ENCODE results near the gene STARD13. TPM values are rescaled to one million over a fixed set of nuclear protein-coding genes. Genes with fewer than 3 reads are reported as not detected.

The STARD13 gene
- total RNA-seq, 1 donor from 2014 or later: 2.3 TPM

DNA sequence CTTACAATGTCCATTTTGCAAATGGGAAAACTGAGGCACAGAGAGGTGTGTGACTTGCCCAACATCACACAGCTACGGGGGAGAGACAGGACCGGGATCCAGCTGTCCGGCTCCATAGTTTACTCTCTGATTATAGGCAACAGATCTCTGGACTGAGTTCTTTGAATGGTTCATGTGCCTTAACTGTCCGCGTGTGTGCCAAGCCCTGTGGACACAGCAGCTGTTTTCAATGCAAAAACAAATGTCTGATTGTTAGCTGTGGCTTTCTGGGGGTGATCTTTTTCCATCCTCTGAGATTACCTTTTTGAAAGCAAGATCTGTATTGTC lies 175.2 kb downstream of the STARD13 start:
- no peak for ATAC-seq

DNA sequence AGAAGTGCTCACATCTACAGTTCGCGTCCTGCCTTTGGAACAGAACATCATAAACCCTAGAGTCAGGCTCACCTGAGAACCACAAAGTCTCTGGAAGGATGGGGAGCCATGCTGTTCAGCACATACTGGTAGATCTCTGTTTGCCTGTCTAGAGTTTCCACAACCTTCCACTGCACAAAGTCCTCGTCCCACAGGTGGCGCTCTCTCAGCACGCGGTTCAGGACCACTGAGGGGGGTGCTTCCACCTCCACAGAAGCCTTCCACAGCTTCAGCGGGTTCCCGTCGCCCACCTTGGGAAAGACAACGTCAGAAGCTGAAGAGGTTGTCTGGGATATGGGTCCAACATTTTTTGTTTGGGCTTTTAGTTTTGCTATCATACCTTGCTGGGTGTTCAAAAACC lies 175.8 kb downstream of the STARD13 start:
- no peak for ATAC-seq

DNA sequence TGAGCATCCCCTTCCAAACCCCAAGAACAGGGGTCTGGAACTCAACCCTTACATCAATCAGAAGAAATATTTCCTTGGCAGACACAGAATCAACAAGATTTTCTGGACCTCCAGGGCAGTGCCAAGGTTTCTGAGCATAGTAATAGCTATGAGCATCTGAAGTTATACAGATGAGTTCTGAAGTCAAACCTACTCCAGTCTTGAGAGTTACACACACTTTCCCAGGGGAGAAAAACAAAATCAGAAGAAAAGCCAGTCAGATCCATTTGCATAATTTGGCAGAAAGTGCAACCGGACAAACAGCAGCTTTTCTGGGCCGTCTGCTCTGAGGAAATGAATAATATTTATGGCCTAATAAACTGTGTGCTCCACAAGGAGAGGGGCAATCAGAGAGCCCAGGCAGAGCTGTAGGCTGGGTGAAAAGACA lies 176.3 kb downstream of the STARD13 start:
- no peak for ATAC-seq

DNA sequence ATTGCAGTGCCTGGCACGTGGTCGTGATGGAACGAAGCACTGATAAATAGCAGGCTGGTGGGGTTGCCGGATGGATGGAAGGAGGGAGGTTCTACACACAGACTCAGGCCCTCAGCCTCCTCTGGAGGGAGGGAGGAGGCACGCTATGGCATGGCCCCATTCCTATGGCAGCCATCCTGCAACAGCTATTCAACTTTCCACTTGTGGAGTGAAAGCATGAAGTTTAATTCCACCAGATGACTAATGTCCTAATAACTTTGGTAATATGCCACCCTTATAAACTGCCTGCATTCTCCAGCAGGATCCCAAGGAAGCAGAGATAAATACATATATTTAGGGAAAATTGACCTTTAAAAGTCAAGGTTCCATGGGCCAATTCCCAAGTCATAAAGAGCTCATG lies 176.9 kb downstream of the STARD13 start:
- no peak for ATAC-seq

DNA sequence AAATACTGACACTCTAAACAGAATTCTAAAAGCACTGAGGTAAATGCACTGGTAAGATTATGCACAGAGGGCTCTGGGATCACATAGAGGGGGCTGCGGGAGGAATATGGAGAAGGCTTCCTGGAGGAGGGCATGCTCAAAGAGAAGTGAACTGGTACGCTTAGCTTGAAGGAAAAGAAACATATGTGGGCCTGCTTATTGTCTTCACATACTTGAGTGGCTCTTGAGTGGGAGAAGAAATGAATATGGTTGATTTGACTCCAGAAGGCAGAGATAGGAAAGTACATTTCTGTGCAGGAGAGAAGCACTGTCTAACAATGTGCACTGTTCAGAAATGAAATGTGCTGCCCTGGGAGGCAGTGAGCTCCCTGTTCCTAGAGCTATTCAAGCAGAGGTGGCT lies 178.2 kb downstream of the STARD13 start:
- no peak for ATAC-seq

DNA sequence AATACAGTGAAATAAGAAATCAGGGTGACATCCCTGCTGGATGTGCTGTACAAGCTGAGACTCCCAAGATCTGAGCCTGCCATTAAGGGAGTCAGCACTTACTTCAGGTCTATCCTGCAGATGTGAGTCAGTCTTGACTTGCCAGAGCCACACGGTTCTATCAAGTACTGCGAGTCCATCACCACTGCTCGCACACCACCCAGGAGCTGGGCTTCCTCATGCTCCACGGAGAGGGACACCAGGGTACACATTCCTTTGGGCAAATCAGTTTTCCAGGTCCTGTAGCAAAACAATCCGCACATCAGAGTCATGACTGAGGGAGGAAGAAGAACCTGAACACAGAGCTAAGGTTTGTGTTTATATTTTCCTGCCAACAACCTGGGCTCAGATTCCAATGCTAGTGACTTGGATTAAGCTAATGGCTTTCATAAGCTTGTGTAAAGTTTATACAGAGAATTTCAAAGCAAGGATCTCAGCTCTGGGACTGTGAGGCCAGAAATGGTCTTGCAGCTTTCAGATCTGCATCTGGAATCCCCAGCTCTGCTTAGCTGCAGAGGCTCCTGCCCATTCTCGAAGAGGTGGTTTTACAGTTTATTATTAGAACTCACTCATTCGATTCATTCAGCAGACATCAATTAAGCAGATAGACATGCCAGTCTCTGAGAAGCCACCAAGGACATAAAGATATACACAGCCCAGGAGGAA lies 178.7 kb downstream of the STARD13 start:
- no peak for ATAC-seq

DNA sequence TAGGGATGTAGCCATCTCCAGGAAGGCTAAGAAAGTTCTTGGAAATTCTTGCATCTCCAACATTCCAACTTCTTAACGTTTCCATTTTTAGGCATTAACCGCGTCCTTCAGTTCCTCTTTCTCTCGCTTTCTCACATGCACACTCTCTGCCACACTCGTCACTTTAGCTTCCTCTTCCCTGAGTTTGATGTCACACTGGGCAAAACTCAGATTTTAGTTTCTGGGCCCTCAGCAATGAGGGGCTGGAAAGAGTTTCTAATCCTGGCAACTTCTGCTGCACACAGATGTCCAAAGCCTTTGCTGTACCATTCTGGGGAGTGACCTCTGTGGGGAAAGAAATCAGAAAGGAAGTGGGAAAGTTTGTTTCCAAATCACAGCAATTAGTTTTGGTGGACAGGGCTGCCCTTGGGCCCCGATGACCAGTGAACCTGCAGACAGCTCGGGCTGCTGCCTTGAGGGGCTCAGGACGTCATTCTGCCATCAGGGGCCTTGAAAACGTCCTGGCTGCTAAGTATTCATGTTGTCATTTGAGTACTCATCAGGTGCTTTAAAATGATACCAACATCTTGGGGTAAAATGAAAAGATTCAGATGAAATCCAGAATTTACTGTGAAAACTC lies 180.1 kb downstream of the STARD13 start:
- ATAC-seq: no peak

DNA sequence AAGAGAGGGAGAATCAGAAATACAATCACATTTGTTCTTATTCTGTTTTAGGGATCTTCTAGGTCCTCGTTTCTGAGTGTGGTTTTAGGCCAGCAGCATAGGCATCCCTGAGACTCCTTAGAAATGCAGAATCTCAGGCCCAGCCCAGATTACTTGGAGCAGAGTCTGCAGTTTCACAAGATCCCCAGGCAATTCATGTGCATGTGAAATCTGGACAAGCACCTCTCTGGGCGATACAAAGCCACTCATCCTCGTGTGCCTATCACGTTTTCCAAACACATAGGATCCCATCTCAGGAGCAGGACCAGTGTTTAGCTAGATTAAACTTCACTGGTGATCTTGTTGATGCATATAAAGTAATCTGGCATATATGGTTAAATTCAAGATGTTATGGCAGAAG lies 182.1 kb downstream of the STARD13 start:
- no peak for ATAC-seq

DNA sequence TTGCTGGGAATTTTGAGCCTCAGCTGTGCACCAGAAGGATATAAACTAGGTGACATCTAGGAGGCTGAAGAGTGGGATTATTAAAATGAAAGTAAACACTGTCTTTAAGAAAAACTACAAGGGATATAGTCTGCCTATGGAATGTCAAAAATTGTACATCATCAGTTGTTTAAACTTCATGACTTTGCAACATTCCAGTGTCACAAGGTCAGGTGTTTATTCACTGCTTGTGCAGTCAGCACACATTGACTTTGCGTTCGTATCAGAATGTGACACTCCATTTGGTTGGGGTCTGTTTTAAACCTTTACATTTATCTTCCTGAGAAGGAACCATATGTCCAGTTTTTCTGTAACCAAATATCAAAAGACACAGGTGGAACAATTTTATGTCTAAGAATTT lies 183.7 kb downstream of the STARD13 start:
- ATAC-seq: no peak

DNA sequence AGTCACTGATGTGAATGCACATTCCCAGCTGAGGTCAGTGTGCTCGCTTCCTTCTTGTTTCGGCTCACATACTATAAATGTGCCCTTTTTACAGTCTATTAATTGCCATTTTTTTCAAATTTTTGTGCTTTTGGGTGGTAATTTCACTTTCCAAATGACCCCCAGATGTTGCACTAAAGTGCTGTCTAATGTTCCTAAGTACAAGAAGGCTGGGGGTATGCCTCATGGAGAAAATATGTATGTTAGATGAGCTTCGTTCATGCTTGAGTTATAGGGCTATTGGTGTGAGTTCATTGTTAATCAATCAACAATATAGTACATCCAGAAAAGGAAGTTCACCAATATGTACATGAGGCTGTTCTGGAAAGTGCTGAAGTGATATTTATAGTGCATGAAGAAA lies 184.7 kb downstream of the STARD13 start:
- ATAC-seq: no peak

DNA sequence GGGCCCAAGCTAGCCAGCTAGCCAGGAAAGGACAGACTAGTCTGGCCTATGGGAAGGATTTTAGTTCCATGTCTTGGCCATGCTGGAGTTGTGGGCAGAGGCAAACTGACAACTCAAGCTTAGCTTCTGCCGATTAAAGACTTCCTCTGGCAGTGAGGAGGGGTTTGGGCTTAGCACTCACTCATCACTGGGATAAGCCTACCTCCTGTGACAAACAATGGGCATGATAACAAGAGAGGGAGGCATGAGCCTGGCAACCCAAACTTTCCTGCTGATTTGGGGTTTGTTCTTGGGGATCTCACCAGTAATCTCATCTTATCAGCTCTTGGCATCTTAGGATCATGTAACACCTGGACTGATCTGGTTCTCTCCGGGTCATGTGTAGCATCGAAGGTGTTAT lies 185.7 kb downstream of the STARD13 start:
- ATAC-seq: no peak

DNA sequence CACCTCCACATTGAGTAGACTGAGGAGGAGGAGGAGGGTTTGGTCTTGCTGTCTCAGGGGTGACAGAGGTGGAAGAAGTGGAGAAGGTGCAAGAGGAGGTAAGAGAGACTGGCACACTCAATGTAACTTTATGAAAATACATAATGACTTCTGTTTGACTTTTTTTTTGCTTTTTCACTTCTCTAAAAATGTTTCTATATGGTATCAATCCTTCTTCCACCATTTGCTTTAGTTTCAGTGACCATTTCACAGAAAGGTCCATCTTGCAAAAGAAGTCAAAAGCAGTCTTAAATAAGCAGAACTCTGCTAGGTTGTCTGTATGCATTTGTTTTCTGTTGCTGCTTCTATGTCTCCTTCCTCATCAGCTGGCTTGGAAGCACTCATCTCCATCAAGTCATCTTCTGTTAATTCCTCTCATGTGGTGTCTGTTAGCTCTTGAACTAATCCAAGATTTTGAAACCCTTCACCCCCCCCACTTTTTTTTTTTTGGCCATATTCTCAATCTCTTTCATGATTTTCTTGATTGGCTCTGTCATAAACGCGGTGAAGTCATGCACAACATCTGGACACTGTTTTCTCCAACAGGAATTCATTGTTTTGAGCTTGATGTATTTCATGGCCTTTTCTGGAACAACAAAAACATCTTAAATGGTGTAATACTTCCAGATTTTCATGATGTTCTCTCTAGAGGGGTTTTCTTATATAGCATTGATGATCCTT lies 188.5 kb downstream of the STARD13 start:
- no peak for ATAC-seq

DNA sequence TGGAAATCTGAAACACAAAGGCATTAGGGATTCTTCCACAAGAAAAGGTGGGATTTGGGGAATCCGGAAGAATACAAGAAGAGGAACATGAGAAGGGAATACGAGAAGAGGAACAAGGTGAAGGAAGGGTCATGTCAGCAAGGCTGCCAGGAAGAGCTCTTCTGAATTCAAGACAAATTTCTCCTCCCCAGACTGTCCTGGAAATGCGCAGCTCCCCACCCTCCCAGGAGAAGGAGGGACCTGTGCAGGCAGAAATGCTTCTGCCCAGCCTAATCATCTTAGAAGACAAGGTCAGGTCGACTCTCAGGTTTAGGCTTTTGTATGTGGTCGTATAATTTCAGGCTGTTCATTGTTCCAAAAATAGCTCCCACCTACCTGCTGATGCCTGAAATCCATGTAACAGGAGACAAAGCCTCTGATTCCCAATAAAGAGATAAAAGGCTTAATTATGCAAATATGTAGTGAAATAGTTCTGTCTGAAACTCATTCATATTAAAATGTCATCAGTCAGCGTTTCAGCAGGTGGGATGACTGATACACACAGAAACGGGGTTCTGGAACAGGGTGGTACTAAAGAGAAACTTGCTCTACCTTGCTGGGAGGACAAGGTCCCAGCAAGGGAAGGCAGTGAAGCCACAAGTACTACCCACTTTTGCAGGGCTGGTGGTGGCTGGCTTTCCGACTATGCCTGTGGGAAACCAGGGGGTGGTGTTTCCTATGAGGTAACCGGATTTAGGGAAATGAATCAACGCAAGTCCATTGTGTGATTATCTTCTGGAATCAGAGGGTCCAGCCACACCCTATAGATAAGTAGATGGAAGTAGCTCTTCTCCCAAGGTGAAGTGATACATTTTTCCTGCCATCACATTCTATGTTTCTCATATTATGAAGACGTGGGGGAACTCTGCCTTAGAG lies 193.2 kb downstream of the STARD13 start:
- ATAC-seq: no peak

DNA sequence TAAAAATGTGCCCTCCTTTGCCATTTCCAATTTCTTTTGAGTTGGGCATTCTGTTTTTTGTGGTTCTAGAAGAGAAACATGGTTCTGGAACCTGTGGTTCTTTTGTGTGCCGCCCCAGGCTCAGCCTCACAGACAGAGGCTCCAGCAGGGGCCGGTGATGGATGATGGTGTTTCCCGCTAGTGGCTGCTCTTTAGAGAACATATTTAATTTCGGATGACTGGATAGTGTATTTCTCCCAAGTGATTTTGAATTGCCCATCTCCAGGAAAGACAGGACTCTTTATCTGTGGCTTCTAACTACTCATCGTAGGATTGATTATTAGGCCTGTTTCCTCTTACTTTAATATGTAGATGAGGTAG lies 194.2 kb downstream of the STARD13 start:
- ATAC-seq: no peak

DNA sequence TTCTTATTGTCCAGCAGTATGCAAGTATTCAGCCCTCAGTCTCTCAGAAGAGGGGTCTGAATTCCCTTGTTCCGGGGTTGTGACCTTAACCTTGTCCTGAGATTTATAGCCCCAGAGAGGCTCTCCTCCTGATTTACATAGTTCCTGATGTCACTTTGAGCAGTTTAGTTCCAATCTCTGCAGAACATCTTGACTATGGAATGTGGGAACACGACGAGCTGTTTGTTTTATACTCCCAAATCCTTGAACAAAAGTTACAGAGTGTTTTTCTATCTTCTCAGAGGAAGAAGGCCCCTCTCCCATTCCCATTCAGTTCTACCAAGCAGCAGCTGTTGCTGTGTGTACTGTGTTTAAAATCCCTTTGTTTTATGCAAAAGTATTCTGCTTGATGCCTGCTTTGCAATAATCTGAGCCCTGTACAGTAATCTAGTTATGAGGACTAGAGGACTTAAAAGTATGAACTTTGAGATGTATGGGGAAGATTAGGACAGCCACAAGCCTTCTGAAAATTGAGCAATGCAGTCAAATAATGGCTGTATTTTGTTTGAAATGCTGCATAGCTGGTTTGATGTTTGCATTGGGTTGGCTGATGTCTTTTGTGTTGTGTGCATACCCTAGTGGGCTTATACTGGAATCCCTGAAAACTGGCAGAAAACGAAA lies 194.7 kb downstream of the STARD13 start:
- ATAC-seq: no peak

DNA sequence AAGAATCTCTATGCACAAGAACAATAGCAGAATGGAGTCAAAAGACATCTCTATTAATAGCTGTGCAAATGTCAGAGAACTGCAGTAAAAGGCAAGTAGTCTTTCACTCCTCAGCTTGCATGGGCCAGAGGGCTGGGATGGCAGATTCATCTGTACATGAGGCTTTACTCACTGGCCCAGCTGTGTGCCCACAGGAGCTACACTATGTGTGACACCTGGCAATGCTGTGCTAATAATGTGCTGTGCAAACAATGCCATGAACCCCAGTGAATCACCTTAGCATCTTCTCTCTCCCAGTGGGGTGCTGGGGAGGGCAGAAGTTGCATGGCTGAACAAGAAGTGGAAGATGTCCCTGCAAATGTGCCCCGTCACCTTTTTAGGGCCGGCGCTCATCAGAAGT lies 196.2 kb downstream of the STARD13 start:
- no peak for ATAC-seq

DNA sequence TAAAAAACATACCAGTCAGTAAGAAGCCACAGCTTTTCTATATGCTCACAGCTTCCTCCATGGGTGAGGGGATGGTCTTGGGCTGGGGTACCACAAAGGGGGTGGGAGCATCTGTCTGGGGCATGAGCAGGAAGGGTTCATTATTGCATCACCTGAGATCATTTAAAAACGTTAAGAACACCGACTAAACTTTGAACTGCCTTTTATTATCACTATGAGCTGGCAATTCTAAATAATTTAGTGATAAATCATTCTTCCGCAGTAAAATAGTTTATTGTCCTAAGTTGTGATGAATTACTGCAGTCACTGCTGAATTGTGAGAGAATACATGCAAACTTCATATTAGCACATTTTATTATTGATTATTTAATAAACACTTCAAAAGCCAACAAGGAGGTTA lies 197.8 kb downstream of the STARD13 start:
- no peak for ATAC-seq

DNA sequence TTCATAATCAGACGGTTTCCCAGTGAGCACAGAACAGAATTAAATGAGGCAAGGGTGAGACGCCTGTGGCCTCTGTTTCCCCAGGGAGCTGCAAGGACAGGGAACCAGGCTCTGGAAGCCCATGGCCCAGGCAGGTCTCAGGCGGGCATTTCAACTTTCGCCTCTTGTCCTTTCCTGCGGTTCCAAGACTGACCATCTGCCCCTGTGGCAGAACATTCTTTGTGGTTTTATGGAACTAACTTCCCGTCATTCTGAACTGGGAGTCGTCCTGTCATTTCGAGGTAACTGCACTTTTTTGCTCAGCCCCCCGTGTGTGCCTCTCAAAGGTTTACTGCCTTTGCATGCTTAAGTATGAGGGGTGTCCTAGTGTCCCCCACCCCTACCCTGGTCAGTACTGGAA lies 198.5 kb downstream of the STARD13 start:
- no peak for ATAC-seq

DNA sequence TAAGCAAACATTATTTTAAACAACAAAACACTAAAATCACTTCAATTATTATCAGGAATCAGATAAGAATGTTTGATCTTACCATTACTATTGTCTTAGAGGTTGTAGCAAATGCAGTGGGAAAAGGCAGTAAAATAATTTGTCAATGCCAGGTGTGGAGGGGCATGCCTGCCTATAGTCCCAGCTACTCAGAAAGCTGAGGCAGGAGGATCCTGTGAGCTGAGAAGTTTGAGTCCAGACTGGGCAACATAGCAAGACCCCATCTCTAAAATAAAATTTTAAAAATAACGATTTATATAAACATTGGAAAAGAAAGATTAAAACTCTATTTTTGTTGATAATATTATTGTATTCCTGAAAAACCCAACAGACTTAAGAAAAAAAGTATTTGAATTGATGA lies 202.5 kb downstream of the STARD13 start:
- ATAC-seq: no peak

DNA sequence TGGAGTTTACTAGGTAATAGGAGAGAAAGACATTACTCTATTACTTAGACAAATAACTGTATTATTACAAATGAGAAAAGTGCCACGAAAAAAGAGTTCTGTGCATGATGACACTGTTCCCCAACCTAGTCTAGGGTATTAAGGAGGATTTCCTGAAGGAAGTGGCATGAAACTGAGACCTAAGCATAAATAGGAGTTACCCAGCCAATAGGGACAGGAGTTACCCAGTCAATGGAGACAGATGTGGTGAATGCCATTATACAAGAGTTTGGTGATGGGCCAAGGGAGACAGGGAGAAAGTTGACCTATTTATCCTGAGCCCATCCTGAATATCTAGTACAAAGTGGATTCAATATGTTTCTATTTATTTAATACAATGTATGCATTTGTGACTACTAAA lies 203.9 kb downstream of the STARD13 start:
- ATAC-seq: no peak

DNA sequence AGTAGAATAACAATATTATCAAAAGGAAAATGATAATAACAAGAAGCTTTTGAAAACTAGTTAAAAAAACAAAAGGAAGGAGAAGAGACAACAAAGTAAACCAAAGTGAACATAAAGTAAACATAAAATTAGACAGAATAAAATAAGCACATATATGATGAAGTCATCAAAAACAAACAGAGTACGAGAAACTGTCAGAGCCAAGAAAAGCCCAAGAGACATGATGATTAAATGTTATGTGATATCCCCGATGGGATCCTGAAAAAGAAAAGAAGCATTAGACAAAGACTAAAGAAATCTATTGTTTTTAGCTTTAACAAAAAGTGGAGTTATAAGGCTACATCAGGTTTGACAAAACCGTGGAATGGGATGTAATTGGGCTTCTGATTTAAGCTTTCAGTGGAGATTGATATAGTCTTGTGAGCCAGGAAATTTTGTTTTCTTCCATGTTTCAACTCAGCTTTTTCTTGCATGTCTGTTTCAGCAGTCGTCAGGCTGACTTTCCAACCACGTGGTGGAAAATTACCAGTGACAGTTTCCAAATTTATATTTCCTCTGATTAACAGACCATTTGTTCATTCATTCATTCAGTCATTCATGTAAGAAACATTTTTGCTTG lies 204.5 kb downstream of the STARD13 start:
- ATAC-seq: no peak

DNA sequence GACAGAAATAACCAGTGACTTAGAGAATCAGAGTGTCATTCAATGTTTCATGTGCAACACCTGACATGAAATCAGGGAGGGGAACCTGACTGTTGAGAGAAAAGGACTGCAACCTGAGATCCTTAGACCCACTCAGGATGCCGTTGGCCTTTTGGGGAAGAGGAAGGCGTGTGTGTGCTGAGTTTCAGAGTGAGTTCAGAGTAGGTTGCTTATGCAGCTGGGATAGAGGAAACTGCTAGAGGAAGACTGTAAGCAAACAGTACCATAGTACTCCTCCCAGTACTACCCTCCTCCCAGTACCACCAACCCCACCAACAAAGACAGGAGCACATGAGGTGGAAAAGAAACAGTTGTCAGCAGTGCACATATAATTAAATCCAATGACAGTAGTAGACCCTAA lies 205.6 kb downstream of the STARD13 start:
- no peak for ATAC-seq
